ENCODE results near the gene CIDEA.

Gene CIDEA

GRCh38 chr18:12276736-12277554 is 22.8 kb downstream of the CIDEA start:
- no peak for DNase-seq

- DNase-seq, result no peak
These were observed 24.1 kb downstream of the CIDEA start for GRCh38 chr18:12278215-12278671.

GRCh38 chr18:12278741-12279682 is 24.9 kb downstream of the CIDEA start:
- no peak for DNase-seq

- DNase-seq, result no peak
These were observed 25.8 kb downstream of the CIDEA start for GRCh38 chr18:12279781-12280531.

GRCh38 chr18:12281861-12282260 is 27.7 kb downstream of the CIDEA start:
- DNase-seq, result no peak

GRCh38 chr18:12282442-12283039 is 28.4 kb downstream of the CIDEA start:
- DNase-seq, result no peak

- DNase-seq, result no peak
These were observed 29.1 kb downstream of the CIDEA start for GRCh38 chr18:12283256-12283655.

GRCh38 chr18:12283666-12284065 is 29.5 kb downstream of the CIDEA start:
- DNase-seq, result no peak

GRCh38 chr18:12287131-12287681 is 33.0 kb downstream of the CIDEA start:
- no peak for DNase-seq

- no peak for DNase-seq
These were observed 33.7 kb downstream of the CIDEA start for GRCh38 chr18:12287684-12288402.

- no peak for DNase-seq
These were observed 34.2 kb downstream of the CIDEA start for GRCh38 chr18:12288403-12288755.

- DNase-seq, result no peak
These were observed 35.9 kb downstream of the CIDEA start for GRCh38 chr18:12290086-12290485.

- no peak for DNase-seq
These were observed 37.0 kb downstream of the CIDEA start for GRCh38 chr18:12291161-12291560.

GRCh38 chr18:12291690-12292089 is 37.5 kb downstream of the CIDEA start:
- DNase-seq, result no peak

GRCh38 chr18:12293831-12294230 is 39.7 kb downstream of the CIDEA start:
- no peak for DNase-seq

GRCh38 chr18:12295389-12296086 is 41.4 kb downstream of the CIDEA start:
- no peak for DNase-seq

GRCh38 chr18:12296087-12296403 is 41.9 kb downstream of the CIDEA start:
- DNase-seq, result no peak

GRCh38 chr18:12296457-12296856 is 42.3 kb downstream of the CIDEA start:
- no peak for DNase-seq

- DNase-seq, result no peak
These were observed 45.7 kb downstream of the CIDEA start for GRCh38 chr18:12299862-12300261.

- DNase-seq, result no peak
These were observed 47.3 kb downstream of the CIDEA start for GRCh38 chr18:12301263-12302005.

All from NCI-H1105 treated with DMSO at 0.1 percent for 48 hours (cell line).